GM21786 (cell line): ENCODE measurements around the gene RALY.

ENCODE experiments used
- ATAC-seq: cut with Tn5 transposase; IDR thresholded peaks from one replicate; pipeline ENCODE4 v1.9.1; 2021; ENCODE audit not compliant: unreplicated experiment

RALY gene

GRCh38 chr20:34074101-34074760 is 80.5 kb downstream of the RALY start:
- no peak for ATAC-seq

DNA sequence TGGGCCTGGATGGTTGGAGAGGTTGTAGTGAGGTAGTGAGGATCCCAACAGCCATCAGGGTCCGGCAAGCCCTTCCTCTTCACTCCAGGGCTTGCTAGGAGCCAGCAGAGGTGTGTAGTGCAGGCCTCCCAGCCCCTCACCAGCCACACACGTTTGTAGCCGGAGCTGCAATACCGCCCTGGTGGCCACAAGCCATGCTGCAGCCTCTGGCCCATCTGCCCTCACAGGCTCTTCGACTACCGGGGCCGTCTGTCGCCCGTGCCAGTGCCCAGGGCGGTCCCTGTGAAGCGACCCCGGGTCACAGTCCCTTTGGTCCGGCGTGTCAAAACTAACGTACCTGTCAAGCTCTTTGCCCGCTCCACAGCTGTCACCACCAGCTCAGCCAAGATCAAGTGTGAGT is 81.9 kb downstream of the RALY start:
- no peak for ATAC-seq

DNA sequence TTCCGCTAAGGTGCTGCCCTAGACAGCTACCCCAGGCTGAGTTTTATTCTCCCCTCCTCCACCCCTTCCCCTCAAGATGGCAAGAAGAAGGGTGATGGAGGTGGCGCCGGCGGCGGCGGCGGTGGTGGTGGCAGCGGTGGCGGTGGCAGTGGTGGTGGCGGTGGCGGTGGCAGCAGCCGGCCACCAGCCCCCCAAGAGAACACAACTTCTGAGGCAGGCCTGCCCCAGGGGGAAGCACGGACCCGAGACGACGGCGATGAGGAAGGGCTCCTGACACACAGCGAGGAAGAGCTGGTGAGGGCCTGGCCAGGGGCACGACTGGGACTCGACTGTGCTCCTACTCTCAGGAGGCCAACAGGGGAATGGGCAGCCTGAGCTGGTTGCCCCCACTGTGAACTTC is 83.2 kb downstream of the RALY start:
- ATAC-seq: no peak

GRCh38 chr20:34078540-34078939 is 84.8 kb downstream of the RALY start:
- ATAC-seq: no peak

DNA sequence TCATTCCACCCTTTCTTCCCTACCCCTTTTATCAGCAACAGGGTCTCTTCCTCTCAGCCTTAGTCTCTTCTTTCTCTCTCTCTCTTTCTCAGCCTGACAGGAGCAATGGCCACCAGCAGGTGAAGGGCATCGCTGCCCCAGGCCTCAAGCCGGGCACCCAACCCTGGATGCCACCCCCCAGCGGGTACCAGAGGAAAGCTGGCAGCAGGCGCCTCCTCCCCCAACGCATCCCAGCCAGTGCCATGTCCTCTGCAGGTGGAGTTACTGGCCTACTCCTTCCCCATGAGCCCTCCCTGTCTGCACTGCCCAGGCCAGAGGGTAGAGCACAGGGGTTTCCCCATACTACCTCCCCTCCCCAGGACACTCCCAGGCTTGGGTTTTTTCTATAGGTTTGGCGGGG is 86.1 kb downstream of the RALY start:
- ATAC-seq: no peak

GRCh38 chr20:34082232-34082887 is 88.6 kb downstream of the RALY start:
- no peak for ATAC-seq

GRCh38 chr20:34083137-34083536 is 89.4 kb downstream of the RALY start:
- no peak for ATAC-seq

DNA sequence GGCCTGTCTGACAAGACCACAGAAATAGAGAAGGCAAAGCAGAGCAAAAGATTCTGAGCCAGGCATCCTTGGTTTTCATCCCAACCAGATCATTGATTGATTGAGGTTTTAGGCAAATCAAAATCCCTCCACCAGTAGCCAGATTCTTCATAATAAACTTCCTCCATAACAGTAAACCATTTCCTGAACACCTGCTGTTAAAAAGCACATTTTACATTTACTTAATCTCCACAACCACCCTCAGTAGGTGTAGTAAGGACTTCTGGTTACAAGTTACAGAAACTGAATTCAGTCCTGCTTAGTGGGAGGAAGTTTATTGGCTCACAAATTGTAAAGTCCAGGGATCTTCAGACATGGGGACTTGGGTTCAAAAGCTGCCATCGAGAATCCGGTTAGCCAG is 90.1 kb downstream of the RALY start:
- ATAC-seq: no peak

- ATAC-seq: no peak
Measured at GRCh38 chr20:34084227-34084923, 90.7 kb downstream of the RALY start.

- no peak for ATAC-seq
Measured at GRCh38 chr20:34085544-34086040, 91.9 kb downstream of the RALY start.

- no peak for ATAC-seq
Measured at GRCh38 chr20:34088305-34089174, 94.8 kb downstream of the RALY start.

DNA sequence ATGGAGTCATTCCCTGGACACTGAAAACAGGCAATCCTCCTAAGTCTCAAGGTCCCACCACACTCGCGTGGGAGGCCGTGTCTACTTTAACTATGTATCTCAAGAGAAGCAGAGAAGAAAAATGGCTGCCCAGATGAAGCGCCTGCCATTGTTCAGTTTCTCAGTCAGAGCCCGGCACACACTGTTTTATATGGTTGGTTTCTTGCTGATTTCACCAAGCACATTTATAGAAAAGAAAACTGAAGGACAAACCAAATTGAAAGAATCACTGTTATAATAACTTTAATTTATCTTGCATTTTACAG is 95.4 kb downstream of the RALY start:
- ATAC-seq: no peak

DNA sequence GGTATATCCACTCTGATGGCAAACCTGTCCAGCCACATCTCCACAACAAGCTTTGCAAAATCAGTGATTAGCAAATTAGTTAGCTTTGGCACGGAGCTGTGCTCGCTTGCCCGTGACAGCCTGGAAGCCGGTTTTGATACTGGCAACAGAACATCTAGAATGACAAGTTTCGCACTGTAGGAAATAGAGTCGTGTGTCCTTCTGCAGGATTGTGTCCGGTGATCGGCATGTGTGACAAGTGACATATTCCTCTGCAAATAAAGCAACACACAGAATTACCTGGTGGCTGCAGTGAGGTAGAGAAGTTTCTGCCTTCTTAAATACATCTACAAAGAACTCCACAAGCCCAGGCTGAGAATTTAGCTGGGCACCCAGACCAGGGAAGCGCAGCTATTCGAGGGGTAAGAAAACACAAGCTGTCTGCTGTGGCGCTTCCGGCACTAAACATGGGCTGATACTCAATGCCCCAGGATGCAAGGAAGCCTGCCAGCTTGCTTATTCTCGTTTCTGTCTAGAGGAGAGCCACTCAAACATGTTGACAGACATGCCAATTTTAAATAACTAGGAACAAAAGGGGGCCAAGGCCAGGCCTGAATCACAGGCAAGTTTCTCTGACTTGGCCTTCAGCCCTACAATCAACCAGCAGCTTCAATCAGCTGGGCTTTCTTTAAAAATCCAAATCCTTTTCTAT is 96.1 kb downstream of the RALY start:
- no peak for ATAC-seq

DNA sequence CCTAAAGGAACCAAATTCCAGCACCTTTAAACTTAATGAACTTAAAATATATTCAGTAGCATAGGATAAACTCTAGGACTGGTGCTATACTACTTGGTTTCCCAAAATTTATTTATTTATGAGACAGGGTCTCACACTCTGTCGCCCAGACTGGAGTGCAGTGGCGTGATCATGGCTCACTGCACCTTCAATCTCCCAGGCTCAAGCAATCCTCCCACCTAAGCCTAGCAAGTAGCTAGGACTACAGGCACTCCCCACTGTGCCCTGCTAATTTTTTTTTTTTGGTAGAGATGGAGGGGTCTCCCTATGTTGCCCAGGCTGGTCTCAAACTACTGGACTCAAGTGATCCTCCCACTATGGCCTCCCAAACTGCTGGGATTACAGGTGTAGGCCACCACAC is 96.9 kb downstream of the RALY start:
- ATAC-seq: no peak

GRCh38 chr20:34091637-34092200 is 98.0 kb downstream of the RALY start:
- no peak for ATAC-seq

DNA sequence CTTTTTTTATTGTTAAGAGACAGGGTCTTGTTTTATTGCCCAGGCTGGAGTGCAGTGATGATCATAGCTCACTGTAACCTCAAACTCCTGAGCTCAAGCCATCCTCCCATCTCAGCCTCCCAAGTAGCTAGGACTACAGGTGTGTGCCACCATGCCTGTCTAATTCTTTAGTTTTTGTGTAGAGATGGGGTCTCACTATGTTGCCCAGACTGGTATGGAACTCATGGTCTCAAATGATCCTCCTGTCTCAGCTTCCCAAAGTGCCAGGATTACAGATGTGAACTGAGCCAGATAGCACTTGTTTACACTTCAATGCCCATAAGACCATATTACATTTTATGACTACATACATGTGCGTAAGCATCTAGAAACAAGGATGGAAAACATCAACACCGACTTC is 100.2 kb downstream of the RALY start:
- no peak for ATAC-seq

DNA sequence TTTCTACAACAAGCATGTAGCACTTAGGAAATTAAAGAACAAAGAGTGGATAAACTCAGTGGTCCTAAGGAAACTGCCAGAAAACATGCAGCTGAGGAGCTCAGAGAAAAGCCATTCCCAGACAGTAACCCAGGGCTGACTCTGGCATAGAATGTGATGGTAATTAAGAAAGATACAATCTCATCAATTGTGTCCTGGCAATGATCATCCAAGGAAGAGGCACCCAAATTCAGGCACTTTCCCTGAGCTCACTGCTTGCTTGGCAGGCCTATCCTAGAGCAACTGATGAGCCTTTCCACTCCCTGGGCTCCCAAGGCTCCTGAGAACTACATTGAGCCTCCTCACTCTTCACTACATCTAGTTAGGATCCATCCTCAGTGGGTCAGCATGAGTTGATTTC is 102.1 kb downstream of the RALY start:
- ATAC-seq: no peak

DNA sequence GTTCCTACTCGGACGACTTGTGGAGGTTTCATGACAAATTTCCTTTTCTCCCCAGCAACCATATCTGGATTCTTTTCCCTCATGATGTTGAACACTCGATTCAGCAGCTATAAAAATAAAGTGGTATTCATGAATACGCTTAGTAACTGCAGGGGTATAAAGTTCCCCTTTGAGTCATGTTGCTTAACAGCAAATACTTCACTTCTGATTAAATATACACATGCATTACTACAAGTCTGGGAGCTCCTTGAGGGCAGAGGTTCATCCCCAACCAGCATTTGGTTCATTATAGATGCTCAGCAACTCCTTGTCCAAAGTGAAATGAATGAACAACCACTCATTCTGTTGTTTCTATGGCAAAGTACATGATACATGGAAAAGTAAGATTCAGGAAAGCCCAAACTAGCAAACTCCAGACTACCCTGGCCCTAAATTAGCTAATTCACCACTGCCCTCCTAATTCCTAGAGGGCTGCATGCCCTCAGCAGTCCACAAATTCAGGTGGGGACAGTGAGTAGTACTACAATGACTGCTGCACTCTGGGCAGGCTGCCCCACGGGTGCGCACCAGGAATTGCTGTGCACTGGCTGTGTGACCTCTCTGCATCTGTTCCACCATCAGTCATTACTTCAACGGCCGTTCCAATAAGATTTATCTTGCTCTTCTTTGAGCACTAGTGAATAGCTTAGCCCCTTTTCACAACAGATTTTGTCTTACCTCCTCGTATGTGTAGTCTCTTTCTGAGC is 103.2 kb downstream of the RALY start:
- ATAC-seq: no peak

DNA sequence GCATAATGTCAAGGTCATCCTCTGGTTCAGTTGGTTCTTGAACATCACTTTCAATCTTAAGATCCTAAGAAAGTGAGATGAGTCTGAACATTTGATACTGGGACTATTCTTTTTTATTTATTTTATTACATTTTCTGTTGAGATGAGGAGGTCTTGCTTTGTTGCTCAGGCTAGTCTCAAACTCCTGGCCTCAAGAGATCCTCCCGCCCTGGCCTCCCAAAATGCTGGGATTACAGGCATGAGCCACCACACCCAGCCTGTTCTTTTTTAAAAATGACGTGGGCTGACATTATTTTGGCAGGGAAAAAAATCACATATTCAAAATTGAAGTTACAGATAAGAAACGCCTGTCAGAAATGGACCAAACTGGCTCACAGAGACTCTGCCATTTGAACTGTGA is 104.9 kb downstream of the RALY start:
- no peak for ATAC-seq

- no peak for ATAC-seq
Measured at GRCh38 chr20:34099675-34100074, 106.0 kb downstream of the RALY start.
